GM12878 (cell line): ENCODE results near the gene KIN. TPM values are rescaled to one million over a fixed set of nuclear protein-coding genes. Genes with fewer than 3 reads are reported as not detected.

Source experiments
- ATF7 ChIP-seq: fragments of 450-650 bp; IDR thresholded peaks from 2 replicates; pipeline ENCODE4 v1.6.1; 2016; ENCODE audit warnings: low read depth, mild to moderate bottlenecking
- CEBPB ChIP-seq, 2 experiments: fragments of 150-350 bp in 1 of 2; IDR thresholded peaks; 2 replicates each; pipeline ENCODE4 v1.6.1; 2012 to 2014; ENCODE audit warnings: low read depth in 2 of 2, low read length in 2 of 2, borderline replicate concordance in 1 of 2, inconsistent platforms in 1 of 2
- EGR1 ChIP-seq, 2 experiments: IDR thresholded peaks; 1 replicate in 1 of 2; 2 replicates in 1 of 2; pipeline ENCODE4 v1.6.1; 2011 to 2012; ENCODE audit warnings: low read depth in 2 of 2, low read length in 2 of 2, borderline replicate concordance in 1 of 2, mild to moderate bottlenecking in 1 of 2, moderate library complexity in 1 of 2
- FOXM1 ChIP-seq: IDR thresholded peaks from 2 replicates; pipeline ENCODE4 v1.6.1; 2012; ENCODE audit warnings: low read depth, mild to moderate bottlenecking, inconsistent platforms, low read length, moderate library complexity
- GABPA ChIP-seq: IDR thresholded peaks from 2 replicates; pipeline ENCODE4 v1.6.1; 2014; ENCODE audit warnings: antibody characterized with exemption, low read depth, mild to moderate bottlenecking, inconsistent platforms
- HDGF ChIP-seq: fragments of 450-650 bp; IDR thresholded peaks from 2 replicates; pipeline ENCODE4 v1.6.1; 2016; ENCODE audit warnings: antibody characterized with exemption
- JUND ChIP-seq: IDR thresholded peaks from 2 replicates; pipeline ENCODE4 v1.6.1; 2012; ENCODE audit warnings: low read depth, mild to moderate bottlenecking, low read length, improper control_type of control experiment, moderate library complexity
- KDM1A ChIP-seq: fragments of 200-600 bp; sonication (generic); IDR thresholded peaks from 2 replicates; pipeline ENCODE4 v1.6.1; 2016; ENCODE audit warnings: borderline replicate concordance
- NFYA ChIP-seq: IDR thresholded peaks from 2 replicates; pipeline ENCODE4 v1.6.1; 2011; ENCODE audit warnings: low read depth, mild to moderate bottlenecking, low read length, improper control_type of control experiment, borderline replicate concordance
- POLR2A ChIP-seq: IDR thresholded peaks from 2 replicates; pipeline ENCODE4 v1.6.1; 2011; ENCODE audit warnings: low read depth, mild to moderate bottlenecking, low read length
- POLR2AphosphoS5 ChIP-seq: IDR thresholded peaks from 2 replicates; pipeline ENCODE4 v1.6.1; 2011; ENCODE audit warnings: mild to moderate bottlenecking, low read length, inconsistent platforms
- STAT1 ChIP-seq: fragments of 450-650 bp; conservative IDR thresholded peaks from 2 replicates; pipeline ENCODE4 v1.6.1; 2014; ENCODE audit warnings: antibody characterized with exemption, mild to moderate bottlenecking
- ZNF24 ChIP-seq: fragments of 450-650 bp; IDR thresholded peaks from 2 replicates; pipeline ENCODE4 v1.6.1; 2017; ENCODE audit warnings: antibody characterized with exemption, mild to moderate bottlenecking
- ZNF384 ChIP-seq: IDR thresholded peaks from 2 replicates; pipeline ENCODE4 v1.6.1; 2012; ENCODE audit warnings: low read depth, mild to moderate bottlenecking, low read length, improper control_type of control experiment, borderline replicate concordance
- polyA plus RNA-seq, 11 experiments: library from polyadenylated mRNA; depleted of rRNA in 4 of 11; unstranded in 6 of 11; stranded (reverse) in 5 of 11; fragments of >200 nt; fragmentation: Nextera tagmentation in 4 of 11; fragmentation: Illumina TruSeq in 1 of 11; extraction: Ambion mirVana in 4 of 11; extraction: Trizol in 1 of 11; gene quantifications; 1 replicate in 1 of 11; 2 replicates in 10 of 11; pipeline versions ENCODE4 v1.2.1 to v1.2.3, GENCODE V29; 2011 to 2016; ENCODE audit warnings: inconsistent platforms in 2 of 11, missing spikeins in 2 of 11, low read depth in 1 of 11
- total RNA-seq, 4 experiments: library from RNA; depleted of rRNA in 3 of 4; stranded (reverse); fragments of >200 nt in 3 of 4; fragmentation: Illumina TruSeq in 1 of 4; extraction: Trizol in 1 of 4; gene quantifications; 2 replicates each; pipeline versions ENCODE4 v1.2.1 to v1.2.3, GENCODE V29; 2013 to 2021
- TF ChIP-seq, protein P1 (sequence below): fragments of 450-650 bp; IDR thresholded peaks from 2 replicates; pipeline ENCODE4 v1.6.1; 2018; ENCODE audit warnings: mild to moderate bottlenecking, low read depth, moderate library complexity; ENCODE audit not compliant: partially characterized antibody
- TF ChIP-seq, protein P2 (sequence below): fragments of 450-650 bp; IDR thresholded peaks from 2 replicates; pipeline ENCODE4 v1.6.1; 2016; ENCODE audit warnings: mild to moderate bottlenecking
- TF ChIP-seq, protein P3 (sequence below): fragments of 450-650 bp; IDR thresholded peaks from 2 replicates; pipeline ENCODE4 v1.6.1; 2014; ENCODE audit warnings: mild to moderate bottlenecking
- TF ChIP-seq, protein P4 (sequence below): fragments of 450-650 bp; IDR thresholded peaks from 2 replicates; pipeline ENCODE4 v1.6.1; 2016; ENCODE audit warnings: mild to moderate bottlenecking
- TF ChIP-seq, protein P5 (sequence below): fragments of 450-650 bp; formaldehyde crosslinking; IDR thresholded peaks from 2 replicates; pipeline ENCODE4 v1.4.0; 2022; ENCODE audit warnings: mild to moderate bottlenecking, moderate library complexity

KIN gene
- total and polyA plus RNA-seq, 10 of the 15 experiments (the other 5 are each of a cell fraction or from before 2014, with no cell fraction given) = 6.8 to 33.2 (median 11.3) TPM

DNA sequence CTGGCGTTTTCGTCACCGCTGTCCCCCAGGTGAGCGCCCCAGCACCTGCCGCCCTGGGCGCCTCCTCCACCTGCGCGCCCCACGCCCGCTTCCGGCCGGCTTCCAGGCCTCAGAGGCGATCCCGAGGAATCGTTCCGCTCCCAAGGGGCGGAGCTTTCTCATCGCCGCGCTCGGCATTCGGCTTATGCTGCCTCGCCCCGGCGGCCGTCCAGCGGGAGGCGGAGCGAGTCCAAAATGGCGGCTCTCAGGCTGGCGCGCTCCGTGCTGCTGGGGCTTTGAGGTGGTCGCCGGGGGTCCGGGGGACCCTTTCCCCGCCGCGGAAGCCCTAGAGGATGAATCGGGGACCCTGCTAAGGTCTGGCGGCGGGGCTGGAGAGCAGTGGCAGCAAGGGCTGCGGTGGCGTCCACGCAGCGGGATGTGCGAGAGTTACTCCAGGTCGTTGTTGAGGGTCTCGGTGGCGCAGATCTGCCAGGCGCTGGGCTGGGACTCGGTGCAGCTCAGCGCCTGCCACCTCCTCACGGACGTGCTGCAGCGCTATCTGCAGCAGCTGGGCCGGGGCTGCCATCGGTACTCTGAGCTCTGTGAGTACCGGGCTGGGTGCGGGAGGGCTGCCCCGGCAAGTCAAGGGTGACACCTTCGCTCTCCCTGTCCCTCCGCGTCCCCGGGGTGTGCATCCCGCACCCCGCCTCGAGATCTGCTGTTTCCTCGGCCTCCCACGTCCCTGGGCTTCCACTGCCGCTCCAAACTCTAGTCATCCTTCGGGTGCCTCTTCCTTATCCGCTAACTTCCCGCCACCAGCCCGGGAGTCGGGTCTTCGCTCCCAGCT, 30.7 kb upstream of the KIN start, which contains the start of gene TAF3 (continued):
- TF ChIP-seq, protein P1, sequence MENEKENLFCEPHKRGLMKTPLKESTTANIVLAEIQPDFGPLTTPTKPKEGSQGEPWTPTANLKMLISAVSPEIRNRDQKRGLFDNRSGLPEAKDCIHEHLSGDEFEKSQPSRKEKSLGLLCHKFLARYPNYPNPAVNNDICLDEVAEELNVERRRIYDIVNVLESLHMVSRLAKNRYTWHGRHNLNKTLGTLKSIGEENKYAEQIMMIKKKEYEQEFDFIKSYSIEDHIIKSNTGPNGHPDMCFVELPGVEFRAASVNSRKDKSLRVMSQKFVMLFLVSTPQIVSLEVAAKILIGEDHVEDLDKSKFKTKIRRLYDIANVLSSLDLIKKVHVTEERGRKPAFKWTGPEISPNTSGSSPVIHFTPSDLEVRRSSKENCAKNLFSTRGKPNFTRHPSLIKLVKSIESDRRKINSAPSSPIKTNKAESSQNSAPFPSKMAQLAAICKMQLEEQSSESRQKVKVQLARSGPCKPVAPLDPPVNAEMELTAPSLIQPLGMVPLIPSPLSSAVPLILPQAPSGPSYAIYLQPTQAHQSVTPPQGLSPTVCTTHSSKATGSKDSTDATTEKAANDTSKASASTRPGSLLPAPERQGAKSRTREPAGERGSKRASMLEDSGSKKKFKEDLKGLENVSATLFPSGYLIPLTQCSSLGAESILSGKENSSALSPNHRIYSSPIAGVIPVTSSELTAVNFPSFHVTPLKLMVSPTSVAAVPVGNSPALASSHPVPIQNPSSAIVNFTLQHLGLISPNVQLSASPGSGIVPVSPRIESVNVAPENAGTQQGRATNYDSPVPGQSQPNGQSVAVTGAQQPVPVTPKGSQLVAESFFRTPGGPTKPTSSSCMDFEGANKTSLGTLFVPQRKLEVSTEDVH = no peak
- TF ChIP-seq, protein P2, sequence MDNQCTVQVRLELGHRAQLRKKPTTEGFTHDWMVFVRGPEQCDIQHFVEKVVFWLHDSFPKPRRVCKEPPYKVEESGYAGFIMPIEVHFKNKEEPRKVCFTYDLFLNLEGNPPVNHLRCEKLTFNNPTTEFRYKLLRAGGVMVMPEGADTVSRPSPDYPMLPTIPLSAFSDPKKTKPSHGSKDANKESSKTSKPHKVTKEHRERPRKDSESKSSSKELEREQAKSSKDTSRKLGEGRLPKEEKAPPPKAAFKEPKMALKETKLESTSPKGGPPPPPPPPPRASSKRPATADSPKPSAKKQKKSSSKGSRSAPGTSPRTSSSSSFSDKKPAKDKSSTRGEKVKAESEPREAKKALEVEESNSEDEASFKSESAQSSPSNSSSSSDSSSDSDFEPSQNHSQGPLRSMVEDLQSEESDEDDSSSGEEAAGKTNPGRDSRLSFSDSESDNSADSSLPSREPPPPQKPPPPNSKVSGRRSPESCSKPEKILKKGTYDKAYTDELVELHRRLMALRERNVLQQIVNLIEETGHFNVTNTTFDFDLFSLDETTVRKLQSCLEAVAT = peak; percentile 100
- TF ChIP-seq ZNF384 = no peak
- peak; percentile 88 for TF ChIP-seq STAT1
- peak; percentile 57; the same call in 1 of the 2 replicates for TF ChIP-seq HDGF
- TF ChIP-seq POLR2AphosphoS5 = peak; percentile 86
- TF ChIP-seq NFYA = no peak
- no peak for TF ChIP-seq KDM1A
- peak in 1 of 2 experiments; percentile 77; a peak in 2 of 3 replicates for TF ChIP-seq EGR1 (IDR thresholded peaks at IDR 0.05; ENCODE audit: borderline replicate concordance in 1 of 2, low read depth in 2 of 2, low read length in 2 of 2)
- no peak for TF ChIP-seq ATF7
- no peak for TF ChIP-seq FOXM1
- peak; percentile 51; the same call in 1 of the 2 replicates for TF ChIP-seq JUND
- TF ChIP-seq GABPA = 0 out of 2 replicates have a peak, but pooled peaks have one; percentile 53
- TF ChIP-seq, protein P3, sequence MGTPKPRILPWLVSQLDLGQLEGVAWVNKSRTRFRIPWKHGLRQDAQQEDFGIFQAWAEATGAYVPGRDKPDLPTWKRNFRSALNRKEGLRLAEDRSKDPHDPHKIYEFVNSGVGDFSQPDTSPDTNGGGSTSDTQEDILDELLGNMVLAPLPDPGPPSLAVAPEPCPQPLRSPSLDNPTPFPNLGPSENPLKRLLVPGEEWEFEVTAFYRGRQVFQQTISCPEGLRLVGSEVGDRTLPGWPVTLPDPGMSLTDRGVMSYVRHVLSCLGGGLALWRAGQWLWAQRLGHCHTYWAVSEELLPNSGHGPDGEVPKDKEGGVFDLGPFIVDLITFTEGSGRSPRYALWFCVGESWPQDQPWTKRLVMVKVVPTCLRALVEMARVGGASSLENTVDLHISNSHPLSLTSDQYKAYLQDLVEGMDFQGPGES = no peak
- TF ChIP-seq CEBPB (IDR thresholded peaks at IDR 0.05; ENCODE audit: borderline replicate concordance in 1 of 2, low read depth in 2 of 2, low read length in 2 of 2) = no peak
- TF ChIP-seq, protein P4, sequence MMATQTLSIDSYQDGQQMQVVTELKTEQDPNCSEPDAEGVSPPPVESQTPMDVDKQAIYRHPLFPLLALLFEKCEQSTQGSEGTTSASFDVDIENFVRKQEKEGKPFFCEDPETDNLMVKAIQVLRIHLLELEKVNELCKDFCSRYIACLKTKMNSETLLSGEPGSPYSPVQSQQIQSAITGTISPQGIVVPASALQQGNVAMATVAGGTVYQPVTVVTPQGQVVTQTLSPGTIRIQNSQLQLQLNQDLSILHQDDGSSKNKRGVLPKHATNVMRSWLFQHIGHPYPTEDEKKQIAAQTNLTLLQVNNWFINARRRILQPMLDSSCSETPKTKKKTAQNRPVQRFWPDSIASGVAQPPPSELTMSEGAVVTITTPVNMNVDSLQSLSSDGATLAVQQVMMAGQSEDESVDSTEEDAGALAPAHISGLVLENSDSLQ = no peak
- TF ChIP-seq, protein P5, sequence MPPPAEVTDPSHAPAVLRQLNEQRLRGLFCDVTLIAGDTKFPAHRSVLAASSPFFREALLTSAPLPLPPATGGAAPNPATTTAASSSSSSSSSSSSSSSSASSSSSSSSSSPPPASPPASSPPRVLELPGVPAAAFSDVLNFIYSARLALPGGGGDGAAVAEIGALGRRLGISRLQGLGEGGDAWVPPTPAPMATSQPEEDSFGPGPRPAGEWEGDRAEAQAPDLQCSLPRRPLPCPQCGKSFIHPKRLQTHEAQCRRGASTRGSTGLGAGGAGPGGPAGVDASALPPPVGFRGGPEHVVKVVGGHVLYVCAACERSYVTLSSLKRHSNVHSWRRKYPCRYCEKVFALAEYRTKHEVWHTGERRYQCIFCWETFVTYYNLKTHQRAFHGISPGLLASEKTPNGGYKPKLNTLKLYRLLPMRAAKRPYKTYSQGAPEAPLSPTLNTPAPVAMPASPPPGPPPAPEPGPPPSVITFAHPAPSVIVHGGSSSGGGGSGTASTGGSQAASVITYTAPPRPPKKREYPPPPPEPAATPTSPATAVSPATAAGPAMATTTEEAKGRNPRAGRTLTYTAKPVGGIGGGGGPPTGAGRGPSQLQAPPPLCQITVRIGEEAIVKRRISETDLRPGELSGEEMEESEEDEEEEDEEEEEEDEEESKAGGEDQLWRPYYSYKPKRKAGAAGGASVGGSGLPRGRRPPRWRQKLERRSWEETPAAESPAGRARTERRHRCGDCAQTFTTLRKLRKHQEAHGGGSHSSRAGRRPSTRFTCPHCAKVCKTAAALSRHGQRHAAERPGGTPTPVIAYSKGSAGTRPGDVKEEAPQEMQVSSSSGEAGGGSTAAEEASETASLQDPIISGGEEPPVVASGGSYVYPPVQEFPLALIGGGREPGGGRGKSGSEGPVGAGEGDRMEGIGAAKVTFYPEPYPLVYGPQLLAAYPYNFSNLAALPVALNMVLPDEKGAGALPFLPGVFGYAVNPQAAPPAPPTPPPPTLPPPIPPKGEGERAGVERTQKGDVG = no peak
- no peak for TF ChIP-seq ZNF24
- peak; percentile 97 for TF ChIP-seq POLR2A
